Activated CD8-positive, alpha-beta memory T cell treated with anti-CD3 and anti-CD28 coated beads, Interleukin-2, amount 50 U/mL, for 1 hour (primary cell): ENCODE measurements around the gene INAFM2.

ENCODE experiments used
- DNase-seq: peaks from one replicate; pipeline ENCODE4 v3.0.0-alpha.2; 2020; ENCODE audit errors: extremely low read depth

INAFM2 gene

GRCh38 chr15:40287968-40288367, 35.5 kb upstream of the INAFM2 start:
- DNase-seq, result no peak

GRCh38 chr15:40289140-40289775, 34.2 kb upstream of the INAFM2 start:
- DNase-seq, result no peak

- no peak for DNase-seq
Observed at GRCh38 chr15:40290545-40290917, 33.0 kb upstream of the INAFM2 start.

- no peak for DNase-seq
Observed at GRCh38 chr15:40290918-40291574, 32.4 kb upstream of the INAFM2 start.

- no peak for DNase-seq
Observed at GRCh38 chr15:40292246-40292645, 31.2 kb upstream of the INAFM2 start.

GRCh38 chr15:40293006-40293405, 30.5 kb upstream of the INAFM2 start:
- DNase-seq, result no peak

- no peak for DNase-seq
Observed at GRCh38 chr15:40293905-40294895, 29.3 kb upstream of the INAFM2 start.

GRCh38 chr15:40295297-40295696, 28.2 kb upstream of the INAFM2 start:
- DNase-seq, result no peak

- no peak for DNase-seq
Observed at GRCh38 chr15:40295877-40296560, 27.5 kb upstream of the INAFM2 start.

- no peak for DNase-seq
Observed at GRCh38 chr15:40296561-40297230, 26.8 kb upstream of the INAFM2 start.

- DNase-seq, result no peak
Observed at GRCh38 chr15:40297356-40297755, 26.1 kb upstream of the INAFM2 start.

GRCh38 chr15:40298216-40298935, 25.1 kb upstream of the INAFM2 start:
- no peak for DNase-seq

- DNase-seq, result no peak
Observed at GRCh38 chr15:40300367-40300766, 23.1 kb upstream of the INAFM2 start.

GRCh38 chr15:40300771-40301170, 22.7 kb upstream of the INAFM2 start:
- DNase-seq, result no peak

- DNase-seq, result no peak
Observed at GRCh38 chr15:40301467-40302179, 21.9 kb upstream of the INAFM2 start.

- no peak for DNase-seq
Observed at GRCh38 chr15:40302288-40302886, 21.1 kb upstream of the INAFM2 start.

- no peak for DNase-seq
Observed at GRCh38 chr15:40302981-40303380, 20.5 kb upstream of the INAFM2 start.

GRCh38 chr15:40303576-40303975, 19.9 kb upstream of the INAFM2 start:
- no peak for DNase-seq

- DNase-seq, result no peak
Observed at GRCh38 chr15:40305281-40305680, 18.2 kb upstream of the INAFM2 start.

- DNase-seq, result no peak
Observed at GRCh38 chr15:40306371-40306770, 17.1 kb upstream of the INAFM2 start.
